IPS DF 6.9 (cell line): ENCODE results near the gene PRAME.
"Not testable (repeated sequence)": the region's sequence is repeated elsewhere in the genome, so short reads cannot be mapped to it uniquely, and the experiment has no call there.

Source experiments
- DNase-seq: peaks from one replicate; pipeline ENCODE4 v3.0.0-alpha.2; 2013; ENCODE audit warnings: low read depth, low spot score
- H3K27ac ChIP-seq: one replicate; pipeline ENCODE4 v1.5.1; 2013; ENCODE audit warnings: low read length, control low read depth
- H3K27me3 ChIP-seq: 2 replicates; pipeline ENCODE4 v1.6.1; 2013; ENCODE audit warnings: mild to moderate bottlenecking, low read length; ENCODE audit not compliant: control insufficient read depth, insufficient read depth
- H3K36me3 ChIP-seq: 2 replicates; pipeline ENCODE4 v1.6.1; 2013; ENCODE audit warnings: low read length; ENCODE audit not compliant: control insufficient read depth, insufficient read depth
- H3K4me1 ChIP-seq: 2 replicates; pipeline ENCODE4 v1.6.1; 2013; ENCODE audit warnings: low read length; ENCODE audit not compliant: control insufficient read depth, insufficient read depth
- H3K4me3 ChIP-seq: 2 replicates; pipeline ENCODE4 v1.5.1; 2013; ENCODE audit warnings: mild to moderate bottlenecking, low read length
- H3K9me3 ChIP-seq: 2 replicates; pipeline ENCODE4 v1.6.1; 2013; ENCODE audit warnings: low read length, inconsistent platforms; ENCODE audit not compliant: control insufficient read depth, insufficient read depth
- WGBS: extraction: QIAGEN DNeasy Blood & Tissue Kit; methylation state at CpG from one replicate; pipeline ENCODE4 v1.1.7; 2013; ENCODE audit warnings: mixed read lengths, missing lambda C conversion rate; ENCODE audit not compliant: insufficient read length, insufficient coverage; 5-methylcytosine and 5-hydroxymethylcytosine counted together

The PRAME gene

DNA sequence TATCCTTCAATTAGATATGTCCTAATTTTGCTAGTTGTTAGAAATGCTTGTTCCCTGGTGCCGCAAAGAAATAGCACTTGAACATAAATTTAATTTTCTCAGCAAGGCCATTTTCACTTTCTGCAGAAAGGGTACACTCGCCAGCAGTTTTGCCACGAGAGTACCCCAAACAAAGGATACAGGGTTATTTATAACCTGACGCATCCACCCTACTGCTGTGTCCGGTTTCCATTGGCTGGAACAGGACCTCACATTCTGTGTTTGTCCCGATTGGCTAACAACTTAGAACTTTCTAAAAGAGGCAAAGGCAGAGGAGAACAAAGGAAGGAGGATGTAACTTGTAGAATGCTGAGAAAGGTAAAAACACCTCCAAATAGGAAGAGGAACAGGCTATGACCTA lies 49.2 kb downstream of the PRAME start:
- H3K4me3 ChIP-seq, H3K9me3 ChIP-seq, H3K4me1 ChIP-seq, H3K27ac ChIP-seq, H3K27me3 ChIP-seq, H3K36me3 ChIP-seq, DNase-seq: not testable (repeated sequence)
- WGBS: no CpG with 5 or more reads among the region's 6 CpGs

DNA sequence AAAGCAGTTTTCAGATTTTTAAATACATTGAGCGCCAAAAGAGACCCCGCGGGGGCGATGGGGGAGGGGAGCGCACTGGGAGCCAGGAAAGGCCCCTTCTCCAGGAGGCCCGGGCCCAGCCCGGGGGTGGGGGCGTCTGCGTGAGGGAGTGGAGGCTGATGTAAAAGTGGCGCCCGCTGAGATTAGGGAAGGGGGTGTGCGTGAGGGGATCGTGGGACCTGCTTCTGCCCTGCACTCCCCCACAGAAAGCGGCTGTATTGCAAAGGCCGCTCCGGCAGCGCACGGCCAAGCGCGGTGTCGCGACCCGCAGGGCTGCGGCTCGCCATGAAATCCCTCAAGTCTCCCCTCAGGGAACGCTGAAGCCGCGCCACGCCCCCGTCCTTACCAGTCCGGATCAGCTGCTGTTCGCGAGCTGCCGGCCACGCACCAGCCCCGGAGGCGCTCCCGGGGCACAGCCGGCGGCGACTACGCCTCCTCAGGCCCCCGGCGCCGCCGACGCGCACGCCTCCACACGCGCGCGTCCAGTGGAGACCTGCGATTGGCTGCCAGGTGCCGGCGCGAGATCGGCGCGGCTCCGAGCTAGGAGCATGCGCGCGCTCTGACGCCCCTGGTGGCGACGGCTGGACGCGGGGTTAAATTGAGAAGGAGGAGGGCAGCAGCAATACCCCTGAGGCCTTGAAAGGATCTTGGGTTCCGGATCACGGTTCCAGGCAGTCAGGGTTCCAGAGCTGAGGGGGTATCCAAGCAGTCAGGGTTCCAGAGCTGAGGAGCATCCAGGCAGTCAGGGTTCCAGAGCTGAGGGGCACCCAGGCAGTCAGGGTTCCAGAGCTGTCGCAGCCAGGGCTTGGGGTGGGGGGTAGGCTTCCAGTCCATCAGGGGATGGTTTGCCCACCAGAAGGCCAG lies 50.5 kb downstream of the PRAME start, which contains the start of gene ZNF280B:
TSS of gene ZNF280B (minus strand) at position 469 of the 903 bp plus-strand sequence. CDS start 19,344 bp downstream, outside the sequence.
- H3K27ac ChIP-seq: no peak within 1 kb of the TSS

DNA sequence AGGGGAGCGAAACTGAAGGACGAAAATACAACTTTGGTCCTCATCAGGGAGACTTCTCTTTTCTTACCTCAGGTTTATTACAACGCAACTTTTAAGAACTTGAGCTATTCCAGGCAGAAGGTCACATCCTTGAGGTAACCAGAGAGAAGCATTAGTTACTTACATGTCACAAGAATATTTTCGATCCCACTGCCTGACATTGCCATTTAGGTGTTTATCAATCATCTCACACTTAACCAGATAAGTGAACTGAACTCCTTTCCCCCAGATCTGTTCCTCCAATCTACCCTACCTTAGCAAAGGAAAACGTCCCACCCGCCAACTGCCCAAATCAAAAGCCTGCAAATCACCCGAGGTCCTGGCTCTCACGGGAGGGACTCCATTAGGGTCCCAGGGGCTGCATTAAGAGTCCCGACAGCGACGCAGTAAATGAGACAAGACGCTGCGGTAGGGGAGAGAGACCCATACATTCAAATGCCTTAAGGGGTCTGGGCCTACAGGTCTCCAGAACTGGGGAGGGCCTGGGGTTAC lies 51.3 kb downstream of the PRAME start:
- H3K36me3 ChIP-seq: no peaks in the 10 kb centered on the region
- H3K4me1 ChIP-seq: no peaks in the 10 kb centered on the region
- no peak for DNase-seq
- H3K4me3 ChIP-seq: peak overlapping the region; percentile 71; the same call in 1 of the 2 replicates
- H3K27me3 ChIP-seq: no peaks in the 10 kb centered on the region
- WGBS: no CpG with 5 or more reads among the region's 13 CpGs
- no peak overlapping the region for H3K27ac ChIP-seq
- H3K9me3 ChIP-seq: no peaks in the 10 kb centered on the region; the same call in 1 of the 2 replicates

More for the DNA sequence above, 50.5 kb downstream of the PRAME start, which contains the start of gene ZNF280B:
- DNase-seq: peak; percentile 73
- no peaks in the 10 kb centered on the region for H3K4me1 ChIP-seq
- H3K9me3 ChIP-seq: no peaks in the 10 kb centered on the region; the same call in 1 of the 2 replicates
- no peaks in the 10 kb centered on the region for H3K36me3 ChIP-seq
- no CpG with 5 or more reads among the region's 72 CpGs for WGBS
- H3K4me3 ChIP-seq: peak within 1 kb of the TSS; percentile 71; the same call in 1 of the 2 replicates
- no peaks in the 10 kb centered on the region for H3K27me3 ChIP-seq

DNA sequence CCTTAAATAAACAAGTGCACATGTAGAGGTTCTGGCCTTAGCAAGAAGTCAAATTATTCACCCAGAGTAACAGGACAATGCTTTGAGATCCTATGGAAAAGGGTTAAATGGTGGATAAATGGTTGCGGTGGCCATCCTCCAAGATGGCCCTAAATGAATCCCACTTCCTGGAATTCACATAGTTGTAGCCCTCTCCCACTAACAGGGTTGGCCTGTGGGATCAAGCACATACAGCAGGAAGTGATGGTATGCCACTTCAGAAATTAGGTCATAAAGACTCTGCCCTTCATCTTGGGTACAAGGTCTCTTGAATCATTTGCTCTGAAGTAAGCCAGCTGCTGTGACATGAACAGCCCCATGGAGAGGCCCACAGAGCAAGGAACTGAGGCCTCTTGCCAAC lies 52.3 kb downstream of the PRAME start:
- H3K27ac ChIP-seq: no peak overlapping the region
- no CpG with 5 or more reads among the region's 1 CpG for WGBS
- no peaks in the 10 kb centered on the region for H3K27me3 ChIP-seq
- no peak overlapping the region for H3K4me3 ChIP-seq
- H3K9me3 ChIP-seq: no peaks in the 10 kb centered on the region
- no peak for DNase-seq
- no peaks in the 10 kb centered on the region for H3K4me1 ChIP-seq
- H3K36me3 ChIP-seq: no peaks in the 10 kb centered on the region

DNA sequence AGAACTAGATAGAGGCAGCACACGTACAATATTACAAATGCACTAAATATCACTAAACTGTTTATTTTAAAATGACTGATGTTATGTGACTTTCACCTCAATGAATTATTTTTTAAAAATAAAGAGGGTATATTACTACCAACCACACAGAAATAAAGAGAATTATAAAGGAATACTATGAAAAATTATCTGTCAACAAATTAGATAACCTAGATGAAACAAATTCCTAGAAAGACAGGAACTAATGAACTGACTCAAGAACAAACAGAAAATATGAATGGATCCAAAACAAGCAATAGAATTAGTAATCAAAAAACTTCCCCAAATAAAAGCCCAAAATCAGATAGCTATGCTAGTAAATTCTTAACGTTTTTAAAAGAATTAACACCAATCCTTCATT lies 60.8 kb downstream of the PRAME start:
- Histone ChIP-seq H3K27me3 (no peaks in the 10 kb centered on the region), H3K36me3 (no peaks in the 10 kb centered on the region), H3K4me1 (no peaks in the 10 kb centered on the region), H3K9me3 (no peaks in the 10 kb centered on the region), H3K4me3 (no peak overlapping the region), H3K27ac (no peak overlapping the region)
- no CpG with 5 or more reads among the region's 2 CpGs for WGBS
- no peak for DNase-seq
